ENCODE measurements around the gene MMP23B.
"Not testable (repeated sequence)": the region's sequence is repeated elsewhere in the genome, so short reads cannot be mapped to it uniquely, and the experiment has no call there.

Gene MMP23B

GRCh38 chr1:1676087-1676486, 44.1 kb downstream of the MMP23B start:
- not testable (repeated sequence) for H3K9ac ChIP-seq (ENCODE audit: low read depth, low read length); H3K27me3 ChIP-seq (ENCODE audit: control insufficient read depth, insufficient read depth, low read length); H3K27ac ChIP-seq (ENCODE audit: low read depth, low read length); H3K4me3 ChIP-seq (ENCODE audit: low read depth, low read length); H3K9me3 ChIP-seq (ENCODE audit: control insufficient read depth, insufficient read depth, low read length); H3K4me1 ChIP-seq (ENCODE audit: control insufficient read depth, insufficient read depth, low read length)
- peaks cover 16% of the 10 kb centered on the region for H3K36me3 ChIP-seq (ENCODE audit: control insufficient read depth, insufficient read depth, low read length)

GRCh38 chr1:1677718-1678580, 46.0 kb downstream of the MMP23B start:
- Histone ChIP-seq H3K27me3 (ENCODE audit: control insufficient read depth, insufficient read depth, low read length) (no peaks in the 10 kb centered on the region), H3K36me3 (ENCODE audit: control insufficient read depth, insufficient read depth, low read length) (peaks cover 8% of the 10 kb centered on the region; the same call in 1 of the 2 replicates), H3K27ac (ENCODE audit: low read depth, low read length) (no peak overlapping the region), H3K9ac (ENCODE audit: low read depth, low read length) (no peak overlapping the region), H3K9me3 (ENCODE audit: control insufficient read depth, insufficient read depth, low read length) (no peaks in the 10 kb centered on the region), H3K4me1 (ENCODE audit: control insufficient read depth, insufficient read depth, low read length) (peaks cover 4% of the 10 kb centered on the region), H3K4me3 (ENCODE audit: low read depth, low read length) (no peak overlapping the region)

- Histone ChIP-seq H3K27ac (ENCODE audit: low read depth, low read length) (peak overlapping the region; percentile 47), H3K36me3 (ENCODE audit: control insufficient read depth, insufficient read depth, low read length) (peaks cover 8% of the 10 kb centered on the region; the same call in 1 of the 2 replicates), H3K9me3 (ENCODE audit: control insufficient read depth, insufficient read depth, low read length) (no peaks in the 10 kb centered on the region), H3K27me3 (ENCODE audit: control insufficient read depth, insufficient read depth, low read length) (no peaks in the 10 kb centered on the region), H3K4me3 (ENCODE audit: low read depth, low read length) (no peak overlapping the region), H3K9ac (ENCODE audit: low read depth, low read length) (0 out of 2 replicates have a peak overlapping the region, but pooled peaks have one; percentile 20), H3K4me1 (ENCODE audit: control insufficient read depth, insufficient read depth, low read length) (peaks cover 6% of the 10 kb centered on the region)
Measured at GRCh38 chr1:1678581-1679380, 46.8 kb downstream of the MMP23B start.

- no peak overlapping the region for H3K27ac ChIP-seq (ENCODE audit: low read depth, low read length)
- H3K27me3 ChIP-seq (ENCODE audit: control insufficient read depth, insufficient read depth, low read length) = no peaks in the 10 kb centered on the region
- peaks cover 9% of the 10 kb centered on the region for H3K4me1 ChIP-seq (ENCODE audit: control insufficient read depth, insufficient read depth, low read length)
- H3K36me3 ChIP-seq (ENCODE audit: control insufficient read depth, insufficient read depth, low read length) = peaks cover 5% of the 10 kb centered on the region; the same call in 1 of the 2 replicates
- H3K4me3 ChIP-seq (ENCODE audit: low read depth, low read length) = no peak overlapping the region
- no peaks in the 10 kb centered on the region for H3K9me3 ChIP-seq (ENCODE audit: control insufficient read depth, insufficient read depth, low read length)
- H3K9ac ChIP-seq (ENCODE audit: low read depth, low read length) = no peak overlapping the region
Measured at GRCh38 chr1:1680031-1680911, 48.3 kb downstream of the MMP23B start.

GRCh38 chr1:1680912-1681273, 48.9 kb downstream of the MMP23B start:
- Histone ChIP-seq H3K4me1 (ENCODE audit: control insufficient read depth, insufficient read depth, low read length) (peaks cover 9% of the 10 kb centered on the region), H3K27me3 (ENCODE audit: control insufficient read depth, insufficient read depth, low read length) (no peaks in the 10 kb centered on the region), H3K9me3 (ENCODE audit: control insufficient read depth, insufficient read depth, low read length) (no peaks in the 10 kb centered on the region), H3K9ac (ENCODE audit: low read depth, low read length) (no peak overlapping the region), H3K4me3 (ENCODE audit: low read depth, low read length) (no peak overlapping the region), H3K36me3 (ENCODE audit: control insufficient read depth, insufficient read depth, low read length) (peaks cover 5% of the 10 kb centered on the region; the same call in 1 of the 2 replicates), H3K27ac (ENCODE audit: low read depth, low read length) (no peak overlapping the region)

- no peak overlapping the region for H3K9ac ChIP-seq (ENCODE audit: low read depth, low read length)
- peak overlapping the region; percentile 17 for H3K27ac ChIP-seq (ENCODE audit: low read depth, low read length)
- peaks cover 9% of the 10 kb centered on the region for H3K4me1 ChIP-seq (ENCODE audit: control insufficient read depth, insufficient read depth, low read length)
- no peaks in the 10 kb centered on the region for H3K27me3 ChIP-seq (ENCODE audit: control insufficient read depth, insufficient read depth, low read length)
- H3K36me3 ChIP-seq (ENCODE audit: control insufficient read depth, insufficient read depth, low read length) = peaks cover 5% of the 10 kb centered on the region; the same call in 1 of the 2 replicates
- H3K9me3 ChIP-seq (ENCODE audit: control insufficient read depth, insufficient read depth, low read length) = no peaks in the 10 kb centered on the region
- H3K4me3 ChIP-seq (ENCODE audit: low read depth, low read length) = no peak overlapping the region
Measured at GRCh38 chr1:1683104-1683905, 51.3 kb downstream of the MMP23B start.

All from HUES48 (cell line).